DOHH2 (cell line): Measurements from ENCODE around the gene PDGFD.

Source experiments
- EZH2phosphoT487 ChIP-seq: fragments of 200-600 bp; sonication (generic); IDR thresholded peaks from 2 replicates; pipeline ENCODE4 v1.6.1; 2017; ENCODE audit warnings: borderline replicate concordance, mild to moderate bottlenecking, antibody characterized with exemption, low read length, moderate library complexity, mixed read lengths
- TF ChIP-seq, protein P1 (sequence below): fragments of 200-600 bp; sonication (generic); IDR thresholded peaks from one replicate; pipeline ENCODE4 v1.5.1; 2014; ENCODE audit warnings: antibody characterized with exemption, mild to moderate bottlenecking, low read depth, low read length; ENCODE audit not compliant: poor library complexity, severe bottlenecking

DNA sequence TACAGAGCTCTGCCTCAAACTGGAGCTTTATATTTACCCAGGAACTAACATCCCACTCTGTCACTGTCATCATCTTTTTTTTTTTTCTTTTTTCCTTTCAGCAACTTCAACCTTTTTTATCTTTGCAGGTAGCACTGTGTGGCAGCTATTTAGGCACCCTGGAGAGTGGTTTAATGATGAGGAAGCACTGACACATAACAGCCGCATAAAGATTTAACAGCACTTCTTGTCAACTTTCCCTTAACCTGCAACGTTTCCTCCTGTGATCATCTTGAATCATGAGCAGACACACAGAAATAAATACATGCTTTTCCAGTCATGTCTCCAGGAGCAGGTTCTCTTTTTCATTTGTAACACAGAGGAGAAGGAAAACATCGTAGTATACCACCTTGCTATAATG lies 34.8 kb downstream of the PDGFD start:
- TF ChIP-seq, protein P1, sequence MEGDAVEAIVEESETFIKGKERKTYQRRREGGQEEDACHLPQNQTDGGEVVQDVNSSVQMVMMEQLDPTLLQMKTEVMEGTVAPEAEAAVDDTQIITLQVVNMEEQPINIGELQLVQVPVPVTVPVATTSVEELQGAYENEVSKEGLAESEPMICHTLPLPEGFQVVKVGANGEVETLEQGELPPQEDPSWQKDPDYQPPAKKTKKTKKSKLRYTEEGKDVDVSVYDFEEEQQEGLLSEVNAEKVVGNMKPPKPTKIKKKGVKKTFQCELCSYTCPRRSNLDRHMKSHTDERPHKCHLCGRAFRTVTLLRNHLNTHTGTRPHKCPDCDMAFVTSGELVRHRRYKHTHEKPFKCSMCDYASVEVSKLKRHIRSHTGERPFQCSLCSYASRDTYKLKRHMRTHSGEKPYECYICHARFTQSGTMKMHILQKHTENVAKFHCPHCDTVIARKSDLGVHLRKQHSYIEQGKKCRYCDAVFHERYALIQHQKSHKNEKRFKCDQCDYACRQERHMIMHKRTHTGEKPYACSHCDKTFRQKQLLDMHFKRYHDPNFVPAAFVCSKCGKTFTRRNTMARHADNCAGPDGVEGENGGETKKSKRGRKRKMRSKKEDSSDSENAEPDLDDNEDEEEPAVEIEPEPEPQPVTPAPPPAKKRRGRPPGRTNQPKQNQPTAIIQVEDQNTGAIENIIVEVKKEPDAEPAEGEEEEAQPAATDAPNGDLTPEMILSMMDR, result no peak
- TF ChIP-seq EZH2phosphoT487, result no peak
